Measurements from ENCODE around the gene OASL. TPM values are rescaled to one million over a fixed set of nuclear protein-coding genes. Genes with fewer than 3 reads are reported as not detected.

The OASL gene
- total RNA-seq, 1 experiment from 2014 or later, result 1.7 TPM

GRCh38 chr12:121043067-121043466, 4.0 kb upstream of the OASL start:
- Histone ChIP-seq H3K79me2 (ENCODE audit: low read depth) (no peaks in the 10 kb centered on the region), H3K27me3 (ENCODE audit: insufficient read depth, low read depth) (no peaks in the 10 kb centered on the region), H4K20me1 (ENCODE audit: insufficient read depth) (no peaks in the 10 kb centered on the region), H3K4me2 (no peak overlapping the region), H3K4me1 (replicated peaks; ENCODE audit: insufficient read depth) (no peaks in the 10 kb centered on the region), H3K36me3 (ENCODE audit: low read depth) (no peaks in the 10 kb centered on the region), H3K27ac (no peak overlapping the region), H3K9me3 (ENCODE audit: insufficient read depth, low read depth) (peaks cover 3% of the 10 kb centered on the region; the same call in 1 of the 2 replicates), H2AFZ (no peak overlapping the region), H3K9me2 (ENCODE audit: insufficient read depth) (no peaks in the 10 kb centered on the region), H3K4me3 (no peak overlapping the region), H3F3A (ENCODE audit: insufficient read depth, low read depth) (no peaks in the 10 kb centered on the region)
- no TSS peak for BruUV-seq (replicated peaks)
- no peak for DNase-seq
- no peak for TF ChIP-seq CTCF (conservative IDR thresholded peaks at IDR 0.05)
- no peak for TF ChIP-seq EZH2 (IDR thresholded peaks at IDR 0.05; ENCODE audit: low read depth)
- POLR2A ChIA-PET (ENCODE audit: unreplicated experiment), result no interaction called here
- intact Hi-C loops (cut with micrococcal nuclease; ENCODE audit: unreplicated experiment), result no loop called here
- CTCF ChIA-PET, result no interaction called here

- DNase-seq, result peak in 1 of 2 experiments; percentile 53
- Histone ChIP-seq H3K4me1 (replicated peaks; ENCODE audit: insufficient read depth) (peaks cover 38% of the 10 kb centered on the region), H3F3A (ENCODE audit: insufficient read depth, low read depth) (peaks cover 15% of the 10 kb centered on the region), H3K27me3 (ENCODE audit: insufficient read depth, low read depth) (no peaks in the 10 kb centered on the region), H2AFZ (no peak overlapping the region), H3K4me2 (no peak overlapping the region; the same call in 1 of the 2 replicates), H3K79me2 (ENCODE audit: low read depth) (no peaks in the 10 kb centered on the region), H3K4me3 (no peak overlapping the region), H3K9me2 (ENCODE audit: insufficient read depth) (no peaks in the 10 kb centered on the region), H4K20me1 (ENCODE audit: insufficient read depth) (no peaks in the 10 kb centered on the region), H3K9me3 (ENCODE audit: insufficient read depth, low read depth) (no peaks in the 10 kb centered on the region), H3K27ac (no peak overlapping the region), H3K36me3 (ENCODE audit: low read depth) (no peaks in the 10 kb centered on the region)
- ChIA-PET CTCF (interaction anchor here (0.6 kb wide), 1 partner anchor 315 kb away, joined by 9 read pairs; the partner anchor contains the start of gene ANAPC5), POLR2A (ENCODE audit: unreplicated experiment) (interaction anchor here (0.6 kb wide), 1 partner anchor 40 kb away, joined by 9 read pairs; no protein-coding TSS in a partner anchor)
- no TSS peak for BruUV-seq (replicated peaks)
- TF ChIP-seq CTCF (conservative IDR thresholded peaks at IDR 0.05) (no peak), EZH2 (IDR thresholded peaks at IDR 0.05; ENCODE audit: low read depth) (no peak)
- intact Hi-C loops (cut with micrococcal nuclease; ENCODE audit: unreplicated experiment), result no loop called here
These were observed 2.2 kb downstream of the OASL start for GRCh38 chr12:121036810-121037326.

GRCh38 chr12:121034616-121035305, 4.3 kb downstream of the OASL start:
- H3K79me2 ChIP-seq (ENCODE audit: low read depth), result no peaks in the 10 kb centered on the region
- H3K27ac ChIP-seq, result peak overlapping the region; percentile 80
- H3K9me3 ChIP-seq (ENCODE audit: insufficient read depth, low read depth), result no peaks in the 10 kb centered on the region
- peaks cover 38% of the 10 kb centered on the region for H3K4me1 ChIP-seq (replicated peaks; ENCODE audit: insufficient read depth)
- H3K27me3 ChIP-seq (ENCODE audit: insufficient read depth, low read depth), result no peaks in the 10 kb centered on the region
- DNase-seq, result no peak
- H3K9me2 ChIP-seq (ENCODE audit: insufficient read depth), result no peaks in the 10 kb centered on the region
- TF ChIP-seq EZH2 (IDR thresholded peaks at IDR 0.05; ENCODE audit: low read depth) (no peak), CTCF (conservative IDR thresholded peaks at IDR 0.05) (no peak)
- H3K4me3 ChIP-seq, result no peak overlapping the region
- no TSS peak for BruUV-seq (replicated peaks)
- intact Hi-C loops (cut with micrococcal nuclease; ENCODE audit: unreplicated experiment), result loop anchor here (5.0 kb wide), 1 partner anchor 362 kb away; no protein-coding TSS in a partner anchor
- H2AFZ ChIP-seq, result no peak overlapping the region
- peak overlapping the region; percentile 69 for H3K4me2 ChIP-seq
- no peaks in the 10 kb centered on the region for H4K20me1 ChIP-seq (ENCODE audit: insufficient read depth)
- peaks cover 15% of the 10 kb centered on the region for H3F3A ChIP-seq (ENCODE audit: insufficient read depth, low read depth)
- ChIA-PET POLR2A (ENCODE audit: unreplicated experiment) (no interaction called here), CTCF (interaction anchor here (1.0 kb wide), 1 partner anchor 25 kb away, joined by 3 read pairs; no protein-coding TSS in a partner anchor)
- H3K36me3 ChIP-seq (ENCODE audit: low read depth), result no peaks in the 10 kb centered on the region
